A549 (cell line): ENCODE results near the gene PDZD11. TPM values are rescaled to one million over a fixed set of nuclear protein-coding genes. Genes with fewer than 3 reads are reported as not detected.
"Not testable (repeated sequence)": the region's sequence is repeated elsewhere in the genome, so short reads cannot be mapped to it uniquely, and the experiment has no call there.

Experiments
- ATAC-seq, 2 experiments: fragments of 200-7000 bp in 1 of 2; fragments of >200 bp in 1 of 2; cut with Nextera tagmentation in 1 of 2; cut with Tn5 transposase in 1 of 2; 3 replicates each; pipeline versions ENCODE4 v1.8.0 to v1.9.1; 2018 to 2020; ENCODE audit warnings: mild to moderate bottlenecking in 1 of 2, moderate library complexity in 1 of 2
- CTCF ChIA-PET: fragments of 300-600 bp; sonication (Branson Sonifier 250); formaldehyde crosslinking; extraction: SDS; loops from one replicate; lab custom pipeline; 2021; ENCODE audit warnings: antibody characterized with exemption, inconsistent platforms; lab: Yijun Ruan, JAX
- POLR2A ChIA-PET: fragments of 350-600 bp; formaldehyde crosslinking; extraction: SDS; loops from one replicate; lab custom pipeline; 2021; ENCODE audit warnings: antibody characterized with exemption, inconsistent platforms; lab: Yijun Ruan, JAX
- DNase-seq, 2 experiments: peaks; one replicate each; pipeline versions ENCODE4 v3.0.0 to v3.0.0-alpha.2; 2011 to 2016; ENCODE audit warnings: low read depth in 1 of 2, low spot score in 1 of 2
- FAIRE-seq: peaks from 2 replicates; lab custom pipeline; 2011; peaks lifted over from hg19 to GRCh38; lab: Jason Lieb, UNC
- H3K27ac ChIP-seq, 2 experiments: fragments of >200 bp; sonication (Bioruptor Twin); formaldehyde crosslinking; 3 replicates each; pipeline ENCODE4 v1.5.1; 2016 to 2017
- H3K4me1 ChIP-seq: fragments of >200 bp; sonication (Bioruptor Twin); formaldehyde crosslinking; 3 replicates; pipeline ENCODE4 v1.6.1; 2016
- H3K4me2 ChIP-seq: fragments of >200 bp; sonication (Bioruptor Twin); formaldehyde crosslinking; 3 replicates; pipeline ENCODE4 v1.6.1; 2016
- H3K4me3 ChIP-seq: fragments of >200 bp; sonication (Bioruptor Twin); formaldehyde crosslinking; 3 replicates; pipeline ENCODE4 v1.5.1; 2016
- H3K9me3 ChIP-seq: fragments of >200 bp; sonication (Bioruptor Twin); formaldehyde crosslinking; 3 replicates; pipeline ENCODE4 v1.6.1; 2016
- BCL3 ChIP-seq: fragments of >200 bp; sonication (Bioruptor Twin); formaldehyde crosslinking; IDR thresholded peaks from 3 replicates; pipeline ENCODE4 v1.6.1; 2016
- BHLHE40 ChIP-seq: IDR thresholded peaks from 2 replicates; pipeline ENCODE4 v1.6.1; 2012; ENCODE audit warnings: low read depth, low read length, inconsistent platforms
- CBX2 ChIP-seq: fragments of 200-600 bp; sonication (generic); IDR thresholded peaks from 2 replicates; pipeline ENCODE4 v1.6.1; 2016; ENCODE audit warnings: low read depth, mild to moderate bottlenecking, borderline replicate concordance
- CEBPB ChIP-seq, 2 experiments: fragments of >200 bp in 1 of 2; sonication (Bioruptor Twin) in 1 of 2; formaldehyde crosslinking in 1 of 2; IDR thresholded peaks; 2 replicates each; pipeline ENCODE4 v1.6.1; 2012 to 2016
- CHD2 ChIP-seq: fragments of 150-350 bp; IDR thresholded peaks from 2 replicates; pipeline ENCODE4 v1.6.1; 2014; ENCODE audit warnings: low read length; ENCODE audit not compliant: partially characterized antibody
- CHD4 ChIP-seq: fragments of 200-600 bp; sonication (generic); IDR thresholded peaks from 2 replicates; pipeline ENCODE4 v1.6.1; 2016; ENCODE audit warnings: antibody characterized with exemption, mild to moderate bottlenecking, borderline replicate concordance
- EHF ChIP-seq: fragments of 250-450 bp; sonication (Bioruptor Pico); IDR thresholded peaks from 2 replicates; pipeline ENCODE4 v1.5.0; 2020; ENCODE audit warnings: mild to moderate bottlenecking
- EHMT2 ChIP-seq: fragments of 200-600 bp; sonication (generic); IDR thresholded peaks from 2 replicates; pipeline ENCODE4 v1.6.1; 2016; ENCODE audit warnings: antibody characterized with exemption, low read depth, mild to moderate bottlenecking, moderate library complexity
- FOSL2 ChIP-seq, 2 experiments: fragments of 450-650 bp in 1 of 2; fragments of >200 bp in 1 of 2; sonication (Bioruptor Twin) in 1 of 2; formaldehyde crosslinking; IDR thresholded peaks; 2 replicates each; pipeline versions ENCODE4 v1.5.0 to v1.6.1; 2016 to 2020; ENCODE audit warnings: mild to moderate bottlenecking in 1 of 2, moderate library complexity in 1 of 2
- HMGXB4 ChIP-seq: fragments of 250-450 bp; sonication (Bioruptor Pico); IDR thresholded peaks from 2 replicates; pipeline ENCODE4 v1.5.0; 2021; ENCODE audit warnings: mild to moderate bottlenecking, moderate library complexity, borderline replicate concordance
- HOXB13 ChIP-seq: fragments of 250-450 bp; sonication (Bioruptor Pico); IDR thresholded peaks from 2 replicates; pipeline ENCODE4 v1.5.0; 2020; ENCODE audit warnings: low read depth, mild to moderate bottlenecking, moderate library complexity
- JUN ChIP-seq, 2 experiments: fragments of >200 bp; sonication (Bioruptor Twin); formaldehyde crosslinking; IDR thresholded peaks; 2 replicates in 1 of 2; 3 replicates in 1 of 2; pipeline ENCODE4 v1.6.1; 2016 to 2017
- MYC ChIP-seq: IDR thresholded peaks from 2 replicates; pipeline ENCODE4 v1.6.1; 2012; ENCODE audit warnings: mild to moderate bottlenecking, inconsistent platforms, low read length, improper control_type of control experiment, borderline replicate concordance
- NPAS2 ChIP-seq: fragments of 250-450 bp; sonication (Bioruptor Pico); IDR thresholded peaks from 2 replicates; pipeline ENCODE4 v1.8.0; 2022; ENCODE audit warnings: mild to moderate bottlenecking, moderate library complexity, borderline replicate concordance
- NR3C1 ChIP-seq: fragments of >200 bp; sonication (Bioruptor Twin); formaldehyde crosslinking; IDR thresholded peaks from 3 replicates; pipeline ENCODE4 v1.6.1; 2017
- PBX3 ChIP-seq: IDR thresholded peaks from 2 replicates; pipeline ENCODE4 v1.6.1; 2012
- POLR2AphosphoS2 ChIP-seq: conservative IDR thresholded peaks from 2 replicates; pipeline ENCODE4 v1.6.1; 2012; ENCODE audit warnings: low read length, improper control_type of control experiment, inconsistent platforms
- RAD21 ChIP-seq, 2 experiments: fragments of >200 bp in 1 of 2; sonication (Bioruptor Twin) in 1 of 2; formaldehyde crosslinking in 1 of 2; IDR thresholded peaks in 1 of 2; conservative IDR thresholded peaks in 1 of 2; 2 replicates in 1 of 2; 3 replicates in 1 of 2; pipeline ENCODE4 v1.6.1; 2012 to 2018; ENCODE audit warnings: inconsistent platforms in 1 of 2
- RCOR1 ChIP-seq: fragments of 150-350 bp; IDR thresholded peaks from 2 replicates; pipeline ENCODE4 v1.6.1; 2014; ENCODE audit warnings: antibody characterized with exemption, low read length, low read depth
- SMC3 ChIP-seq: fragments of >200 bp; sonication (Bioruptor Twin); formaldehyde crosslinking; IDR thresholded peaks from 3 replicates; pipeline ENCODE4 v1.6.1; 2018; ENCODE audit warnings: inconsistent platforms
- ZC3H11A ChIP-seq: fragments of 450-650 bp; IDR thresholded peaks from 2 replicates; pipeline ENCODE4 v1.6.1; 2014; ENCODE audit warnings: antibody characterized with exemption, mild to moderate bottlenecking
- WGBS: methylation state at CpG from one replicate; pipeline ENCODE4 v1.1.6; 2017; ENCODE audit errors: missing lambda C conversion rate; 5-methylcytosine and 5-hydroxymethylcytosine counted together
- polyA plus RNA-seq, 4 experiments: library from polyadenylated mRNA; depleted of rRNA in 3 of 4; stranded (reverse); fragments of >200 nt; fragmentation: RNase III in 1 of 4; extraction: RNeasy Plus Mini Kit Qiagen cat#74134 plus additional on column Dnase treatment in 1 of 4; gene quantifications; 2 replicates in 3 of 4; 3 replicates in 1 of 4; pipeline ENCODE4 v1.2.3, GENCODE V29; 2011 to 2017
- TF ChIP-seq, protein P1 (sequence below): fragments of 250-450 bp; sonication (Bioruptor Pico); IDR thresholded peaks from 2 replicates; pipeline ENCODE4 v1.5.0; 2020; ENCODE audit warnings: low read depth, mild to moderate bottlenecking, moderate library complexity

Gene PDZD11
- polyA plus RNA-seq, 2 of the 4 experiments (the other 2 are of a cell fraction), result 78.5 to 133 TPM

- TF ChIP-seq RAD21 (conservative IDR thresholded peaks at IDR 0.05 in 1 of 2, IDR thresholded peaks at IDR 0.05 in 1 of 2), result no peak
- TF ChIP-seq CBX2, result no peak
- TF ChIP-seq HMGXB4, result no peak
- TF ChIP-seq HOXB13 (CRISPR knock-in tag), result no peak
- TF ChIP-seq FOSL2 (IDR thresholded peaks at IDR 0.05), result no peak
- TF ChIP-seq FOSL2 (CRISPR knock-in tag; IDR thresholded peaks at IDR 0.05), result no peak
- TF ChIP-seq POLR2AphosphoS2, result no peak
- TF ChIP-seq CEBPB (IDR thresholded peaks at IDR 0.05), result no peak
Observed at GRCh38 chrX:70247252-70247651, 42.5 kb downstream of the PDZD11 start (continued).

- no peak overlapping the region for H3K27ac ChIP-seq
- ATAC-seq (no peak), FAIRE-seq (peak; percentile 18), DNase-seq (no peak)
- POLR2A ChIA-PET, result no interaction called here
- H3K4me1 ChIP-seq, result no peaks in the 10 kb centered on the region
- no peak overlapping the region for H3K4me3 ChIP-seq
- no peaks in the 10 kb centered on the region for H3K9me3 ChIP-seq
- no peak overlapping the region for H3K4me2 ChIP-seq
- CTCF ChIA-PET, result interaction anchor here (0.9 kb wide), 1 partner anchor 8 kb away, joined by 3 read pairs; no protein-coding TSS in a partner anchor
- TF ChIP-seq JUN (IDR thresholded peaks at IDR 0.05) (no peak), RCOR1 (no peak), ZC3H11A (no peak), CHD2 (no peak), SMC3 (no peak), BCL3 (no peak), PBX3 (no peak), NPAS2 (CRISPR knock-in tag) (no peak), NR3C1 (no peak), EHMT2 (no peak), BHLHE40 (no peak), EHF (CRISPR knock-in tag) (no peak), MYC (no peak), POLR2AphosphoS2 (no peak), CHD4 (no peak)
- TF ChIP-seq, protein P1, sequence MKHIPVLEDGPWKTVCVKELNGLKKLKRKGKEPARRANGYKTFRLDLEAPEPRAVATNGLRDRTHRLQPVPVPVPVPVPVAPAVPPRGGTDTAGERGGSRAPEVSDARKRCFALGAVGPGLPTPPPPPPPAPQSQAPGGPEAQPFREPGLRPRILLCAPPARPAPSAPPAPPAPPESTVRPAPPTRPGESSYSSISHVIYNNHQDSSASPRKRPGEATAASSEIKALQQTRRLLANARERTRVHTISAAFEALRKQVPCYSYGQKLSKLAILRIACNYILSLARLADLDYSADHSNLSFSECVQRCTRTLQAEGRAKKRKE (CRISPR knock-in tag), result no peak
- WGBS, result 45% methylated on average over 6 of the region's 6 CpGs
Observed at GRCh38 chrX:70244881-70245280, 44.8 kb downstream of the PDZD11 start.

GRCh38 chrX:70243601-70244000 lies 46.1 kb downstream of the PDZD11 start:
- FAIRE-seq, H3K4me2 ChIP-seq, DNase-seq, H3K4me3 ChIP-seq, H3K27ac ChIP-seq, H3K4me1 ChIP-seq, POLR2A ChIA-PET, CTCF ChIA-PET, H3K9me3 ChIP-seq, ATAC-seq: not testable (repeated sequence)
- WGBS, result 31% methylated on average over 4 of the region's 5 CpGs
